ENCODE measurements around the gene DGKG. TPM values are rescaled to one million over a fixed set of nuclear protein-coding genes. Genes with fewer than 3 reads are reported as not detected.
A peak's percentile ranks its signal among the peaks of the same experiment; 100 is the strongest.

DGKG gene
- total RNA-seq, 2 donors from 2014 or later: 0.42 to 1.0 TPM

DNA sequence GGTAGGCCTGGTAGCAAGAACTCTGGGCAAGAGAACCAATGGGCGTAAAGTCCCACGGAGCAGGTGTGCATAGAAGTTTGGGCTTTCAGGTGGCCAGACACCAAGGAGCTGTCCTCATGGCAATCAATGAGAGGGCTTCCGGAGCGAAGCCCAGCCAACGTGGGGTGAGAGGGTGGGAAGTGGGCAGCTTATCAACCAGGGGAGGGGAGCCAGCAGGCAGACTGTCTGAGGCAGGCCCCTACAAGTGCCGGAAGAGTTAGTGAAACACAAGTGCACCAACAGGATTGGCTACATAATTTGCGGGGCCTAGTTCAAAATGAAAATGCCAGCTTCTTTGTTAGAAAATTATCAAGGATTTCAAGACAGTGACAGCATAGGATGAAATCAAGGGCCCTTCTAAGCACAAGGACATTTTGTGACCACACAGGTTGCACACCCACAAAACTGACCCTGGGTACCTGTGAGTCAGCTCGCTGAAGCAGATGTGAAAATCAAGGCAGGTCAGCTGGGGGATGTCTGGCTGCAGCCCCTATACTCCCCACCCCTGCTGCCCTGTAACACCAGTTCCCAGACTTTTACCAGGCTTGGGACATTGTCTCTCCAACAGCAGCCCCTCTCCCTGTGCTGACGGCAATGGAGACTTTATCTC is 151.1 kb downstream of the DGKG start:
- Mint-ChIP-seq H3K36me3 (ENCODE audit: insufficient read depth in 2 of 2) (no peaks in the 10 kb centered on the region), H3K4me3 (no peak overlapping the region), H3K27ac (no peak overlapping the region), H3K9me3 (no peaks in the 10 kb centered on the region), H3K27me3 (ENCODE audit: low read depth) (peaks cover 51% of the 10 kb centered on the region), H3K4me1 (ENCODE audit: low read depth) (peaks cover 11% of the 10 kb centered on the region)
- no peak for ATAC-seq (replicated peaks in 1 of 2)
- DNase-seq: no peak

DNA sequence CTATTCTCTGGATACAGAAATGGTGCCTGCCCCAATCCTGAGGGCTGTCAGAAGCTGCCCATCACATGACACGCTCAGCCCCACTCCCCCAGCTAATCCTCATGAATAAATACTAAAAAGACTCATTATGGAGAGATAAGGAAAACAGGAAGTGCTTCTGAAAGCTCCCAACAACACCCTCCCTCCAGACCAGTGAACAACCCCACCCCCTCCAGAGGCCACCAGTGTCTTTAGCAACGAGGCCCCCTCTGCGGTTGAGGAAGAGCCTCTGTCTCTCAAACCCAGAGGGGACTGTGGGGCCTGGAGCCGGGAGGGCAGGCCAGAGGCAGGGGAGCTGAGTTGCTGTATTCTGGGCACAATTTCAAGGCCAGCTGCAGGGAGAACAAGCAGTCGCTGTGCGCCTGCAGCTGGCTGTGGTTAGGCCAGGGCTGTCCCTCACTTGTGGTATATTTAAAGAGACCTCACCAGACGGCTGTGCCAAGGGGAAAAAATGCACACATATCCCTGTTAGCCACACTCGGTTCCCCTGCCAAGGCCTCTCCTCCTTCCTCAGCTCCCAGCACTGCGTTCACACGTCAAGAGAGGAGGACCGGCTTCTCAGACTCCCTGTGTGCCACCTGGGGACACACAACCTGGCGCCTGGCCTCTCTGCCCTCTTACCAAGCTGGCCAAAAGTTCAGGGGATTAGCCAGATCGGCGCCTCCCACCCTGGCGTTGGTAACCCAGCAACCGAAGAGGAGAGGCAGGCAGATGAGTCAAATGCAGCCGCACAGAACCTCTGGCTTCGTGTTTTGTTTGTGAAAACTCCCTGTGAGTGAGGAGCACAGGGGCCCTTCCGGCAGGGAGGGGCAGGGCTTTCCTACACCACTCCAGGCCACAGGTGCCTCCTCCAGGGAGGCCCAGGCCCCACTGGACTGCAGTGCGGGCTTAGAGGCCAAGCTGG is 152.0 kb downstream of the DGKG start:
- Mint-ChIP-seq H3K27me3 (ENCODE audit: low read depth) (peaks cover 44% of the 10 kb centered on the region), H3K27ac (no peak overlapping the region), H3K4me1 (ENCODE audit: low read depth) (peaks cover 11% of the 10 kb centered on the region), H3K4me3 (no peak overlapping the region), H3K36me3 (ENCODE audit: insufficient read depth in 2 of 2) (no peaks in the 10 kb centered on the region), H3K9me3 (no peaks in the 10 kb centered on the region)
- ATAC-seq (replicated peaks in 1 of 2): peak in 1 of 2 donors; percentile 44
- DNase-seq: peak in 1 of 2 donors; percentile 15

DNA sequence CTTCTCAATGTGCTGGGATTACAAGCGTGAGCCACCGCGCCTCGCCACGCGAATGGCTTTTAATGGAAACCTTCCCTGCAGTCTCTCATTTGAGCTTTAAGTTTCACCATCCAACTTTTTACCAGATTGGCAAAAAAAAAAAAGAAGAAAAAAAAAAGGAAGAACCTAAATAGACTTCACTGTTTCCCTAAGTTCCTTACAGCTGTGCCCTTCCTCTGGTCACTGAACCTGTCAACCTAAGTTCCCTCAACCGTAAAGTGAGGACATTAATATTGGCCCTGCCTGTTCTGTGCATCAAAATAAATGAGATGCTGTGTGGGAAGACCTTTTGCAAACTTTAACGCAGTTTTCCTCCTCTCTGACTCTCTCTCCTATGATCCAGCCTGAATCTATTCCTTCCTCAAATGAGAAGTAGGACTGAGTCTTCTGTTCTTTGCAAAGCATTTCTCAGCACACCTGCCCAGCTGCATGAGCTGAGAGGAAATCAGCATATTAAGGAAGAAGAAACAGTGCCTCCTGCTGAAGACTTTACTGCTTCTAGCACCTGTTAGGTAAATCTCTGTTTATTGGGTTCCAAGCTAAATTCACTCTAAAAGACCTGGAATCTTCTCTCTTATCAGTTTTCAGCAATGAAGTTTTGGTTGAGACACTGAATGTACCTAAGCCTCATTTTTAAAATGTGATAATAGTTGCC is 153.6 kb downstream of the DGKG start:
- Mint-ChIP-seq H3K27me3 (ENCODE audit: low read depth) (peaks cover 39% of the 10 kb centered on the region), H3K27ac (no peak overlapping the region), H3K9me3 (no peaks in the 10 kb centered on the region), H3K4me1 (ENCODE audit: low read depth) (peaks cover 11% of the 10 kb centered on the region), H3K4me3 (no peak overlapping the region), H3K36me3 (ENCODE audit: insufficient read depth in 2 of 2) (no peaks in the 10 kb centered on the region)
- DNase-seq: no peak
- ATAC-seq (replicated peaks in 1 of 2): no peak

DNA sequence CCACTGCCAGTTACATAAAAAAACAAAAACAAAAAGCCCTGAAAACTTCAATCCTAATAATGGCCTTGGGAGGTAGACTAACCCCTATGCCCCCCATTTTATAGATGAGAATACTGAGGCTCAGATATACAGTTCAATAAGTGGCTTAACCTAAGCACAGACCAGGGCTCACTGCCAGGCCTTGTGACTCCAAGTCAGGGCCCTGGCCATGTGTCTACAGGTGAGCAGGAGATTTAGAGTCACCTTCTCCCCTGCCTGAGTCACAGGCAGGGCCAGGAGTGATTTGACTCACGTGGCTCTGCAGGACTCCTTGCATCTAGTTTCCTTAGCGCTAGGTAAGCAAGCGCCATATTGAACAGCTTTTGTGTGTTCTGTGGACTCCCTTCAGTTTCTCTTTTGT is 154.5 kb downstream of the DGKG start:
- Mint-ChIP-seq H3K27ac (no peak overlapping the region), H3K27me3 (ENCODE audit: low read depth) (peaks cover 40% of the 10 kb centered on the region), H3K4me1 (ENCODE audit: low read depth) (peaks cover 6% of the 10 kb centered on the region), H3K36me3 (ENCODE audit: insufficient read depth in 2 of 2) (no peaks in the 10 kb centered on the region), H3K9me3 (no peaks in the 10 kb centered on the region), H3K4me3 (no peak overlapping the region)
- ATAC-seq (replicated peaks in 1 of 2): peak; percentile 58 to 82
- DNase-seq: peak in 1 of 2 donors; percentile 10

- Mint-ChIP-seq H3K36me3 (ENCODE audit: insufficient read depth in 2 of 2) (no peaks in the 10 kb centered on the region), H3K4me3 (no peak overlapping the region), H3K27ac (no peak overlapping the region), H3K4me1 (ENCODE audit: low read depth) (no peaks in the 10 kb centered on the region), H3K27me3 (ENCODE audit: low read depth) (peaks cover 22% of the 10 kb centered on the region), H3K9me3 (no peaks in the 10 kb centered on the region)
- no peak for DNase-seq
- ATAC-seq (replicated peaks in 1 of 2): no peak
These were observed 161.3 kb downstream of the DGKG start for GRCh38 chr3:186200726-186201125.

DNA sequence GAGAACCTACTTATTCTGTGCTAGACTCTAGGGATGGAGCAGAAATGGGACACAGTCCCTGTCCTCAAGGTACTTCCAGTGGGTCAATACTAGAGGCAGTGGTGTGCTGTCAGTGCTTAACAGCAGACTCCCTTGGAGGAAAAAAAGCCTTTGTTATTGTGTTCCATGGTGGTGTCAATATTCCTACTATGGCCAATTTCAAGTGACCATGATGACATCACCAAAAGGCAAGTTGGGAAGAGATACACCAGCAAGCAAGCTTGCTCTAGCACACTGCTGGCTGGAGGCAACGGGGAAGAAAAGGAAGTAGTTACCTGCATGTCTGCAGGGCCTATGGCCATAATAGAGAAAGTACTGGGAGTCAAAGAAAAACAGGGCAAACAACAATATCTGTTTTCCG is 163.6 kb downstream of the DGKG start:
- ATAC-seq (replicated peaks in 1 of 2) (no peak), DNase-seq (no peak)
- no peaks in the 10 kb centered on the region for H3K9me3 Mint-ChIP-seq
- H3K4me1 Mint-ChIP-seq (ENCODE audit: low read depth): no peaks in the 10 kb centered on the region
- H3K4me3 Mint-ChIP-seq: no peak overlapping the region
- no peaks in the 10 kb centered on the region for H3K36me3 Mint-ChIP-seq (ENCODE audit: insufficient read depth in 2 of 2)
- H3K27me3 Mint-ChIP-seq (ENCODE audit: low read depth): peaks cover 24% of the 10 kb centered on the region
- H3K27ac Mint-ChIP-seq: no peak overlapping the region

GRCh38 chr3:186194451-186194811 is 167.6 kb downstream of the DGKG start:
- no peak for ATAC-seq (replicated peaks in 1 of 2)
- no peak for DNase-seq
- Mint-ChIP-seq H3K27me3 (ENCODE audit: low read depth) (peaks cover 40% of the 10 kb centered on the region), H3K27ac (no peak overlapping the region), H3K9me3 (no peaks in the 10 kb centered on the region), H3K4me3 (peak overlapping the region; percentile 45 to 51), H3K36me3 (ENCODE audit: insufficient read depth in 2 of 2) (no peaks in the 10 kb centered on the region), H3K4me1 (ENCODE audit: low read depth) (no peaks in the 10 kb centered on the region)

DNA sequence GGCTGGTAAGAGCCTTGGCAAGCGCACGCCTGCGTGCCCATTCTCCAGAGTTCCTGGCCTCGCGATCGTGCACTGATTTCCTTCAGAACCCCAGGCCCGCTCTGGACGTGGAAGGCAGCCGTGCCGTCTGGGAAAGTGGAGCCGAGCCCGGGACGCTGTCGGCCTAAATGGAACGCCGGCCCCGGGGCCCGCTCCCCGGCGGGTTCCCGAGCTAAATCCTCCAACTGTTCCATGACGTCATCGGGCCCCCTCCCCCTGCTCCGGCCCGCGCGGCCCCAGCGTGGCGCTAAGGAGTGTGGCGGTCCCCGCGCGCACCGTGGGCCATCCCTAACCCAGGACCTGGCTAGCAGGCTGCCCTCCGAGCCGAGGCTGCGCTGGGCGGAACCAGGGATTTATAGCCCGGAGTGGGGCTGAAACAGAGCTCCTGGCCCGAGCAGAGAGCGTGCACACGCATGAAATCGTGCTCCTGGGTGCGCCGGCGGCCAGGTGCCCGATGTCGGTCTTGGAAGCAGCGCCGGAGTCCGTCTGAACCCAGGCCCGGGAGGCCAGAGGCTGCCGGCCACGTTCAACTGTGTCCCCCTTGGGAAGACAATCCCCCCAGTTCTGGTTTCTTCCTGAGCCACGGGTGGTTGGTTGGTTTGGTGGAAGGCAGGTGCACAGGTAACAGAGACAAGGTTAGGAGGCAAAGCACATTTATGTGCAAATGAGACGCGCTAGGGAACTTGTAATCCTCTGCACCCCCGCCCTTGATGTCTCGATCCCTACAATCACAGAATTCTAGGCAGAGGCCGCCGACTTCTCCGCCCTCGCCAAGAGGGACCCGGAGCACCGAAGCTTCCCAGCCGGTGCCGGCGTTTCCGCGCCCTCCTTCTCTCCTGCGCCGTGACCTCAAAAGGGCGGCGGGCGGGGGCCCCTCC is 168.2 kb downstream of the DGKG start:
- DNase-seq (no peak), ATAC-seq (replicated peaks in 1 of 2) (no peak)
- Mint-ChIP-seq H3K36me3 (ENCODE audit: insufficient read depth in 2 of 2) (no peaks in the 10 kb centered on the region), H3K4me3 (peak overlapping the region; percentile 45 to 51), H3K9me3 (no peaks in the 10 kb centered on the region), H3K27ac (no peak overlapping the region), H3K4me1 (ENCODE audit: low read depth) (no peaks in the 10 kb centered on the region), H3K27me3 (ENCODE audit: low read depth) (peaks cover 40% of the 10 kb centered on the region)

GRCh38 chr3:186192823-186193222 is 169.2 kb downstream of the DGKG start:
- no peak for ATAC-seq (replicated peaks in 1 of 2)
- Mint-ChIP-seq H3K4me3 (no peak overlapping the region), H3K9me3 (no peaks in the 10 kb centered on the region), H3K4me1 (ENCODE audit: low read depth) (no peaks in the 10 kb centered on the region), H3K27ac (no peak overlapping the region), H3K27me3 (ENCODE audit: low read depth) (peaks cover 40% of the 10 kb centered on the region), H3K36me3 (ENCODE audit: insufficient read depth in 2 of 2) (no peaks in the 10 kb centered on the region)
- no peak for DNase-seq

- no peaks in the 10 kb centered on the region for H3K9me3 Mint-ChIP-seq
- no peak for ATAC-seq (replicated peaks in 1 of 2)
- no peak overlapping the region for H3K27ac Mint-ChIP-seq
These were observed 172.5 kb downstream of the DGKG start for GRCh38 chr3:186189492-186189891.

DNA sequence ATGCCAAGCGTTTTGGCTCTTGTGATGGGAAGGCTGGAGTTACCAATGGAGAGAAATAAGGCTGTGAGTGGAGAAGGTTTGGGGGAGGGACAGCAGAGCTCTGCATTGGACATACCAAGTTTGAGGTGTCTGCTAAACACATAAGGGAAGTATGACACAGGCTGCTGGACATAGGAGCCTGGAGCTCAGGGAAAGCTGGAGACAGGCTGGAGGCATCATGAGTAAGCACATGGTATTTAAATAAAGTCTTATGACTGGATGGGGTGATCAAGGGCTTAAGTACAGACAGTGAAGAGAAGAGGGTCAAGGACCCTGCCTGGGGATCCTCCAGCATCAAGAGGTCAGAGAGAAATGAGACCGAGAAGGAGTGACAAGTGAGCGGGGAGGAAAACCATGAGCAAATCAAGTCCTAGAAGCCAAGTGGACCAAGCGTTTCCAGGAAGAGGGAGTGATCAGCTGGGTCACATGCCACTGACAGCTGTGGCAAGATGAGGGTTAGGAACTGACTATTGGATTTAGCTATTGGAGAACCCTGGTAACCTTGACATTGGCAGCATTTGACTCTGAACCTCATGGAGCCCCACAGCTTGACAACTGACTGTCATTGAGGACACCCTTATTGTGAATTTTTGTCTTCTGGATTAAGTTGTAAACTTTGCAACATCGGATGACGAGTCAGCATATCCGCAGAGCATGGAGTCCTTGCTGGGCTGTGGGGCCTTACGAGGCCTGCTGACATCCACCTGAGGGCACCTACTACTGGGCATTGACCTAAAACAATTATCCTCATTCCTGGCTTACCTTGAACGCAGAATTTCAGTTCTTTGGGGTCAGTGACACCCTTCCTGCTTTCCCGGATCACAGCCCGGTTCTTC is 174.4 kb downstream of the DGKG start:
- DNase-seq (no peak), ATAC-seq (replicated peaks in 1 of 2) (no peak)
- H3K27ac Mint-ChIP-seq: no peak overlapping the region
- no peak overlapping the region for H3K4me3 Mint-ChIP-seq
- no peaks in the 10 kb centered on the region for H3K36me3 Mint-ChIP-seq (ENCODE audit: insufficient read depth in 2 of 2)
- H3K4me1 Mint-ChIP-seq (ENCODE audit: low read depth): peaks cover 15% of the 10 kb centered on the region
- peaks cover 32% of the 10 kb centered on the region for H3K27me3 Mint-ChIP-seq (ENCODE audit: low read depth)
- no peaks in the 10 kb centered on the region for H3K9me3 Mint-ChIP-seq

More at GRCh38 chr3:186189492-186189891, 172.5 kb downstream of the DGKG start:
- DNase-seq: no peak
- Mint-ChIP-seq H3K36me3 (ENCODE audit: insufficient read depth in 2 of 2) (no peaks in the 10 kb centered on the region), H3K4me1 (ENCODE audit: low read depth) (peaks cover 12% of the 10 kb centered on the region), H3K27me3 (ENCODE audit: low read depth) (peaks cover 46% of the 10 kb centered on the region), H3K4me3 (no peak overlapping the region)

Measured in activated T-cell treated with anti-CD3 and anti-CD28 coated beads, Interleukin-2, amount 50 U/mL, for 72 hours (primary cell).